DOHH2 (cell line): ENCODE data around the gene ZMAT3.

Experiments used
- H3F3A ChIP-seq: fragments of 200-600 bp; sonication (generic), shearing (Covaris generic); 2 replicates; pipeline ENCODE4 v1.6.0; 2016; ENCODE audit warnings: antibody characterized with exemption, mild to moderate bottlenecking; ENCODE audit not compliant: control insufficient read depth, insufficient read depth
- H3K27ac ChIP-seq: fragments of 200-600 bp; sonication (generic); 2 replicates; pipeline ENCODE4 v1.5.1; 2014; ENCODE audit warnings: low read depth, mild to moderate bottlenecking, low read length, moderate library complexity
- H3K27me3 ChIP-seq: fragments of 200-600 bp; sonication (generic); 2 replicates; pipeline ENCODE4 v1.6.1; 2014; ENCODE audit warnings: mild to moderate bottlenecking, low read length, mixed read lengths; ENCODE audit not compliant: control insufficient read depth
- H3K36me3 ChIP-seq: fragments of 200-600 bp; sonication (generic); 2 replicates; pipeline ENCODE4 v1.6.1; 2014; ENCODE audit warnings: mild to moderate bottlenecking, low read length, moderate library complexity, mixed read lengths; ENCODE audit not compliant: control insufficient read depth
- H3K4me1 ChIP-seq: fragments of 200-600 bp; sonication (generic); 2 replicates; pipeline ENCODE4 v1.6.1; 2014; ENCODE audit warnings: mild to moderate bottlenecking, low read length, mixed read lengths; ENCODE audit not compliant: control insufficient read depth
- H3K4me2 ChIP-seq: fragments of 200-600 bp; sonication (generic); 2 replicates; pipeline ENCODE4 v1.6.0; 2014; ENCODE audit warnings: mild to moderate bottlenecking, low read length, moderate library complexity
- H3K4me3 ChIP-seq: fragments of 200-600 bp; sonication (generic); 2 replicates; pipeline ENCODE4 v1.5.1; 2014; ENCODE audit warnings: mild to moderate bottlenecking, low read length, mixed read lengths
- H3K79me2 ChIP-seq: fragments of 200-600 bp; sonication (generic); 2 replicates; pipeline ENCODE4 v1.6.1; 2014; ENCODE audit warnings: mild to moderate bottlenecking, low read length, mixed read lengths; ENCODE audit not compliant: control insufficient read depth
- H3K9me2 ChIP-seq: fragments of 200-600 bp; sonication (generic); replicated peaks from 2 replicates; pipeline ENCODE4 v1.6.1; 2014; ENCODE audit warnings: mild to moderate bottlenecking, low read length, mixed read lengths; ENCODE audit not compliant: control insufficient read depth
- H3K9me3 ChIP-seq: fragments of 200-600 bp; sonication (generic); 2 replicates; pipeline ENCODE4 v1.6.1; 2014; ENCODE audit warnings: antibody characterized with exemption, low read length, mixed read lengths; ENCODE audit not compliant: control insufficient read depth, insufficient read depth
- H4K20me1 ChIP-seq: fragments of 200-600 bp; sonication (generic); 2 replicates; pipeline ENCODE4 v1.6.0; 2014; ENCODE audit warnings: low read depth, mild to moderate bottlenecking, antibody characterized with exemption, low read length, moderate library complexity; ENCODE audit not compliant: control insufficient read depth, insufficient read depth
- EZH2phosphoT487 ChIP-seq: fragments of 200-600 bp; sonication (generic); IDR thresholded peaks from 2 replicates; pipeline ENCODE4 v1.6.1; 2017; ENCODE audit warnings: borderline replicate concordance, mild to moderate bottlenecking, antibody characterized with exemption, low read length, moderate library complexity, mixed read lengths
- TF ChIP-seq, protein P1 (sequence below): fragments of 200-600 bp; sonication (generic); IDR thresholded peaks from one replicate; pipeline ENCODE4 v1.5.1; 2014; ENCODE audit warnings: antibody characterized with exemption, mild to moderate bottlenecking, low read depth, low read length; ENCODE audit not compliant: poor library complexity, severe bottlenecking

ZMAT3 gene

GRCh38 chr3:179098388-179099077 lies 26.9 kb upstream of the ZMAT3 start:
- H3K36me3 ChIP-seq: no peaks in the 10 kb centered on the region
- no peaks in the 10 kb centered on the region for H3K27me3 ChIP-seq
- no peaks in the 10 kb centered on the region for H3K79me2 ChIP-seq
- no peak for TF ChIP-seq EZH2phosphoT487
- TF ChIP-seq, protein P1, sequence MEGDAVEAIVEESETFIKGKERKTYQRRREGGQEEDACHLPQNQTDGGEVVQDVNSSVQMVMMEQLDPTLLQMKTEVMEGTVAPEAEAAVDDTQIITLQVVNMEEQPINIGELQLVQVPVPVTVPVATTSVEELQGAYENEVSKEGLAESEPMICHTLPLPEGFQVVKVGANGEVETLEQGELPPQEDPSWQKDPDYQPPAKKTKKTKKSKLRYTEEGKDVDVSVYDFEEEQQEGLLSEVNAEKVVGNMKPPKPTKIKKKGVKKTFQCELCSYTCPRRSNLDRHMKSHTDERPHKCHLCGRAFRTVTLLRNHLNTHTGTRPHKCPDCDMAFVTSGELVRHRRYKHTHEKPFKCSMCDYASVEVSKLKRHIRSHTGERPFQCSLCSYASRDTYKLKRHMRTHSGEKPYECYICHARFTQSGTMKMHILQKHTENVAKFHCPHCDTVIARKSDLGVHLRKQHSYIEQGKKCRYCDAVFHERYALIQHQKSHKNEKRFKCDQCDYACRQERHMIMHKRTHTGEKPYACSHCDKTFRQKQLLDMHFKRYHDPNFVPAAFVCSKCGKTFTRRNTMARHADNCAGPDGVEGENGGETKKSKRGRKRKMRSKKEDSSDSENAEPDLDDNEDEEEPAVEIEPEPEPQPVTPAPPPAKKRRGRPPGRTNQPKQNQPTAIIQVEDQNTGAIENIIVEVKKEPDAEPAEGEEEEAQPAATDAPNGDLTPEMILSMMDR: no peak
- no peaks in the 10 kb centered on the region for H3F3A ChIP-seq
- H4K20me1 ChIP-seq: no peaks in the 10 kb centered on the region
- no peaks in the 10 kb centered on the region for H3K9me3 ChIP-seq
- H3K4me1 ChIP-seq: no peaks in the 10 kb centered on the region
- H3K4me2 ChIP-seq: no peak overlapping the region
- H3K9me2 ChIP-seq: no peaks in the 10 kb centered on the region
- no peak overlapping the region for H3K4me3 ChIP-seq
- no peak overlapping the region for H3K27ac ChIP-seq

- TF ChIP-seq, protein P1: no peak
- no peak for TF ChIP-seq EZH2phosphoT487
- H3K9me3 ChIP-seq: no peaks in the 10 kb centered on the region
- no peaks in the 10 kb centered on the region for H4K20me1 ChIP-seq
- H3F3A ChIP-seq: no peaks in the 10 kb centered on the region
- no peak overlapping the region for H3K4me3 ChIP-seq
- H3K27ac ChIP-seq: no peak overlapping the region
- H3K36me3 ChIP-seq: no peaks in the 10 kb centered on the region
- no peaks in the 10 kb centered on the region for H3K79me2 ChIP-seq
- no peaks in the 10 kb centered on the region for H3K27me3 ChIP-seq
- H3K9me2 ChIP-seq: no peaks in the 10 kb centered on the region
- no peak overlapping the region for H3K4me2 ChIP-seq
- H3K4me1 ChIP-seq: no peaks in the 10 kb centered on the region
Measured at GRCh38 chr3:179093807-179094206, 22.2 kb upstream of the ZMAT3 start.

DNA sequence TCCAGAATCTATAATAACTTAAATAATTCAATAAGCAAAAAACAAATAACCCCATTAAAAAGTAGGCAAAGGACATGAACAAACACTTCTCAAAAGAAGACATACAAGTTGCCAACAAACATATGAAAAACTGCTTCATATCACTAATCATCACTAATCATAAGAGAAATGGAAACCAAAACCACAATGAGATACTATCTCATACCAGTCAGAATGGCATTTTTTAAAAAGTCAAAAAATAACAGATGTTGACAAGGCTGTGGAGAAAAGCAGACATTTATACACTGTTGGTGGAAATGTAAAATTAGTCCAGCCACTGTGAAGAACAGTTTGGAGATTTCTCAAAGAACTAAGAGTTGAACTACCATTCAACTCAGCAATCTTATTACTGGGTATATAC lies 19.5 kb upstream of the ZMAT3 start:
- H3K27ac ChIP-seq: no peak overlapping the region
- H3K4me2 ChIP-seq: no peak overlapping the region
- no peak overlapping the region for H3K4me3 ChIP-seq
- TF ChIP-seq EZH2phosphoT487: no peak
- TF ChIP-seq, protein P1: no peak
- H4K20me1 ChIP-seq: no peaks in the 10 kb centered on the region
- no peaks in the 10 kb centered on the region for H3K36me3 ChIP-seq
- no peaks in the 10 kb centered on the region for H3K27me3 ChIP-seq
- H3K9me3 ChIP-seq: peaks cover 4% of the 10 kb centered on the region; the same call in 1 of the 2 replicates
- H3K9me2 ChIP-seq: no peaks in the 10 kb centered on the region
- no peaks in the 10 kb centered on the region for H3K79me2 ChIP-seq
- H3K4me1 ChIP-seq: no peaks in the 10 kb centered on the region
- H3F3A ChIP-seq: no peaks in the 10 kb centered on the region
